HG02759 (cell line): ENCODE results near the gene PEX5.

Source experiments
- ATAC-seq: cut with Tn5 transposase; IDR thresholded peaks from one replicate; pipeline ENCODE4 v1.9.1; 2021; ENCODE audit warnings: mild to moderate bottlenecking, moderate library complexity; ENCODE audit not compliant: unreplicated experiment

Gene PEX5

DNA sequence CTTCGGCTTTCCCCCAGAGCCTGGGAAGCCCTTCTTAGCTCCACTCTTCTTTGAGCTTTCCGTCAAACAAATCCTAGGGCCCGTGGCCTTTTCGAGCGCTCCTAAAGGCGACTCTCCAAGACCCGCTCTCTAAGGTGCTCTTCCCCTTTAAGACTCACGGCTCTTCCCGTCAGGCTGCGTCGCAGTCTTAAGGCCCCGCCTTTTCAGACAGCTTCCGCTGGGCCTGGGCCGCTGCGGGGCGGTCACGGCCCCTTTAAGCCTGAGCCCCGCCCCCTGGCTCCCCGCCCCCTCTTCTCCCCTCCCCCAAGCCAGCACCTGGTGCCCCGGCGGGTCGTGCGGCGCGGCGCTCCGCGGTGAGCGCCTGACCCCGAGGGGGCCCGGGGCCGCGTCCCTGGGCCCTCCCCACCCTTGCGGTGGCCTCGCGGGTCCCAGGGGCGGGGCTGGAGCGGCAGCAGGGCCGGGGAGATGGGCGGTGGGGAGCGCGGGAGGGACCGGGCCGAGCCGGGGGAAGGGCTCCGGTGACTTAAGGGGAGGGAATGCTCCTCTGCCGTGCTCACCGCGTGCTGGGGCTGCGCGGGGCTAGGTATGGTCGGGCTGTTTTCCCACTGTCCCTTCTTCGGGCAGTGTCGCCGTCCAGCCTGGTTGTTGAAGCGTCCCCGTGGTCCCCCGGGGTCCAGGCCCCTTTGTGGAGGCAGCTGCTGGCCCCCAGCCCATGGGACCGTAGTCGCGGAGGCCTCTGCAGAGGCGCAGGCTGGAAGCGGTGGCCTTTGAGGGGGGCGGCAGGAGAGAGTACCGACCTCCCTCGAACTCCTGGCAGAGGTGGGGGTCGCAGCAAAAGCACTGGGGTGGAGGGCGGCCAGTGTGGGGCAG, at the start of gene PEX5:
TSS of gene PEX5 (plus strand) at position 289 of the 870 bp plus-strand sequence. CDS start 692 bp downstream, outside the sequence.
- ATAC-seq, result peak; percentile 98

DNA sequence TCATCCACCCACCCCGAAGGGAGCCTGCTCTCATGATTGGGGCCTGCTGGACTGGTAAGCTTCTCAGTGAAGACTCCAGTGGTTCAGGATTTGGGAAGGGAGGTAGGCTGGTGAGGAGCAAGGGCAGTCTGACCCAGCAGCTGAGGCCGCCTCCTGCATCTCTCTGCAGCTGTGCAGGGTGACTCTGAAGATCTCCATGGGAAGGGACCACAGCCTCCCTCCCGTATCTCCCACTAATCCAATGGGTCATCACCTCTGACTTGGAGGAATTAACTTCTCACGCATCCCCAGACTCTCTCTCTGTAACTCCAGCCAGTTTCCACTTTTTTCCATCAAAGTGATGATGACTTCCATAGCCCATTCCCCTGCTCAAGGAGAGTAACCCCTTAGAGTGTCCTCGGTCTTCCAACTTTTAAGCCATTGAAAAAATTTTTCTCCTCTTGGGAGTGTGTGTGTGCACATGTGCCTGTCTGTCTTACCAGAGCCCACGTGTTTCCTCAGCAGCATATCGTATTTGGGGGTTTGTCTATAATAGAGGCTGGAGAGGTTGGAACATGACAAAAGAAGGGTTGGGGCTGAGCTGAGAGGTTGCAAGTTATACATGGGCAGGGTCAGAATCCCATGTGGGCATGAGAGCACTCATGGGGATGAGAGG, 48.0 kb upstream of the PEX5 start:
- no peak for ATAC-seq

DNA sequence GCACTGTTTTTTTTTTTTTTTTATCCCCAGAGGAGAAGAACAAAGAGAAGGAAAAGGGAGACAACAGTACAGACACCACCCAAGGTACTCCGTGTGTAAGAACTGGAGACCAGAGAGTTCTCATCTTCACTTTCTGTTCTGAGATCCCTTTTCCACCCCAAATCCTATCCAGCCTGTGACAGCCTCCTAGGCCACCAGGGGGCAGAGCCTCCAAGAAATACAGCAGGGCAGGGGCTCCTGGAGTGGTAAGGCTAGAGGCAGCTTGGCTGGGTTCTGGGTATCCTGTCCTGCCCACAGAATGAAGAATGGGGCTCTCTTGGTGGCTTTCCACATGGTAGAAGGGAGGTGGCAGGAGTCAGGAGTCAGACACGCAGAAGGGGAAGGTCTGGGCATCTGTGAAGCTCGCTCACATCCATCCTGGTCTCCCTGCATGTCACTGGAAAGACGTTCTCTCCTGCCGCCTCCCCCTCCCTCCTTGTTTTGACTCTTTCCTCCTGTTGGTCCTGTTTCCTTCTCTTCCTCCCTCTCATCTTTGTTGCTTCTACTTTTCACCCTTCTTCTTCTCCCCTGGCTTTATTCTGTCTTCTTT, 47.3 kb upstream of the PEX5 start:
- no peak for ATAC-seq

DNA sequence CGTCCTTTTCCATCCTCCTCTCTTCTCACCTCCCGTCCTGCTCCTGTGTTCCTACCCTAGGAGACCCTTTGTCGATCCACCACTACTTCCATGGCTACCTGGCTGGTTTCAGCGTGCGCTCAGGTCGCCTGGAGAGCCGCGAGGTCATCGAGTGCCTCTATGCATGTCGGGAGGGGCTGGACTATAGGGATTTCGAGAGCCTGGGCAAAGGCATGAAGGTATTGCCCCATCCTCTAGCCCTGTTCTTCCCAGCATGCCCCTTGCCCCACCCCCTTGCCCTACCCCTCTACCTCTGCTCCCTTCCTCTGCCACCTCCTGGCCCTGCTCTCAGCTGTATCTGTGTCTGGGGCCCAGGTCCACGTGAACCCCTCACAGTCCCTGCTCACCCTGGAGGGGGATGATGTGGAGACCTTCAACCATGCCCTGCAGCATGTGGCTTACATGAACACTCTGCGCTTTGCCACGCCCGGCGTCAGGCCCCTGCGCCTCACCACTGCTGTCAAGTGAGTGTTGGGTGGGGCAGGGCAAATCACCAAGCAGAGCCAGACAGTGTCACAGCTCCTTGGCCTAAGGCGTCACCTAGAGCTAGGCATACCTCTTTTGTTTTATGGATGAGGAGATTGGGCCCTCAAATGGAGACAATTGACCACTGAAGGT, 46.5 kb upstream of the PEX5 start:
- ATAC-seq, result no peak

DNA sequence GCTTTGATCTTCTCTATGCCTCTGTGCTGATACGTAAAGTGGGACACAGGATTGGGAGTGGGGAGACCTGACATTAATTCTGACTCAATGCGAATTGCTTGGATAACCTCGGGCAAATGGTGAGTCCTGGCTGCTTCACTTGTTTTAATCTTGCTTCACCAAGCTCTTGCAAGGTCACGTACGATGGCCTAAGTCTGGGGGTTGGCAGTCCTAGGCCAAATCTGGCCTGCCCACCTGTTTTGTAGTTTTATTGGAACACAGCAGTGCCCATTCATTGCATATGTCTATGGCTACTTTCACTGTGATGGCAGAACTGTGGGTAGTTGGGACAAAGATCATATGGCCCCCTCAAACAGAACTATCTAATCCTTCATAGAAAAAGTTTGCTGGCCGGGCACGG, 45.9 kb upstream of the PEX5 start:
- ATAC-seq, result no peak

DNA sequence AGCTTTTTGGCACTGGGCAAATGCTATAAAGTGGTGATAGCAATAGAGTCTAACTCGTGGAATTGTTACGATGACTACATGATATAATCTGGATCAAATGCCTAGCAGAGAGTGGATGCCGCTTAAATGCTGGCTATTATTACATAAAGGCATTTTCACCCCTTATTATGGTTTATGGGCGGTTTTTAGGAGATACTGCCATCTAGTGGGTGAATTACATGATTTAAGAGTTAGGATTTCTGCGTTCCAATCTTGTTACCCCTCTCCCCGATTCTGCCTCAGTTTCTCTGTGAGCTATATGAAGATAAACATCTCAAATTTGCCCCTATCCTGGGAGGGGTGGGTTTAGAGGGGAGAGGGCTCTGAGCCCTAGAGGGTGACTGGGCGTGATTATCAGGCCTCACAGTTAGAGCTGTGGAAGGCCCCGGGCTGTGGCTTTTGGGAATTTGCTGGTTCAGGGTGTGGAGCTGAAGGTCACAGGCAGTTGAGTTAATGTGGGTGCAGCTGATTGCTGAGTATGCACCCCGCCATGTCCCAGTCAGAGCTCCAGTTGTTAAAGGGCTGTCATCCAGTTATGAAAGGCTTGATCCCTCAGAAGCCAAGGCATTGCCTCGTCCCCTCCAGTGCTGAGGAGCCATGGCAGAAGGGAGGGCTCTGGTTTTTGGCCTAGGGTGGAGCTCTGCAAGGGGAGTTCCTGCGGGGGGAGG, 44.9 kb upstream of the PEX5 start:
- ATAC-seq, result no peak

DNA sequence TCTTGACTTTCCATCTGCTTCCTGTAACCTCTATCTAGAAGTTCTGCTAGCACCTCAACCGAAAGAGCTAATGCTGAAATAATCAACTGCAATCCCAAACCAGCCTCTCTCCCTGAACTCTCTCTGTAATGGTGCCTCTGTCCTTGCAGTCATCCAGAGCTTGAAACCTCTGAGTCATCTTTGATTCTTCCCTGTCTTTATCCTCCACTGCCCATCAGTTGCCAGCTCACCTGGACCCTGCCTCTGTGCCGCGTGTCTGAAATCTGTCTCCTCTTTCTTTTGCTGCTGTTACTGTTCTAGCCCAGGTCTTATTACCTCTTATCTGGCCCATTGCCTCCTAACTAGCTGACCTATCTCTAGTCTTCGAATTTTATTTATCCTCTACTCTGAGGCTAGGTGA, 43.8 kb upstream of the PEX5 start:
- no peak for ATAC-seq

DNA sequence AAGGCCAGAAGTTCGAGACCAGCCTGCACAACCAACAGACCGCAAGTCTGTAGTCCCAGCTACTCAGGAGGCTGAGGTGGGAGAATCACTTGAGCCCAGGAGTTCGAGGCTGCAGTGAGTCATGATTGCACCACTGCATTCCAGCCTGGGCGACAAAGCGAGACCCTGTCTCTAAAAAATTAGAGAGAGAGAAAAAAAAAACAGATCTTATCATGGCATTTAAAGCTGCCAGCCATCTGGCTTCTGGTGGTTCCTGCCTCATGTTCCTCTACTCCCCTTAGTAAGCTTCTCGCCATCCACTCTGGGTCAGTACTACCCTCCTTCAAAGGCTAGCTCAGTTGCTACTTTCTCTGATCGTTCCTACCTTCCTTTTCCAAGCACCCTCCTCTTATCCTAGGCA, 43.3 kb upstream of the PEX5 start:
- ATAC-seq, result no peak

DNA sequence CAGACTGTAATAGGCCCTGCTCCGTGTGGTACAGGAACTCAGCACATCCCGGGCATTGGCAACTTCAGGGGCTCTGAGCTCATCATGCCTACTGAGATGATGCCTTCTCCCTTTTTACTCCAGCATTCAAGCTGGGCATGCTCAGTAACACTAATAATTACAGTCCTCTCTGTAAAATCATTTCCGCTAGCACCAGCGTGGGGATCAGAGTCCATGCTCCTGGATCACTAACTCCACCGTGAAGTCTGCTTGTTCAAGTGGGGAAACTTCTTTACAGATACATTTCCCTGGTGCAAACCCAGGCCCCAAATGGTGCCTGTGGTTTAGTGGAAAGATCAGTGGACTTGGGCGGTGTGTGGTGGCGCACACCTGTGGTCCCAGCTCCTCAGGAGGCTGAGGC, 42.6 kb upstream of the PEX5 start:
- no peak for ATAC-seq

DNA sequence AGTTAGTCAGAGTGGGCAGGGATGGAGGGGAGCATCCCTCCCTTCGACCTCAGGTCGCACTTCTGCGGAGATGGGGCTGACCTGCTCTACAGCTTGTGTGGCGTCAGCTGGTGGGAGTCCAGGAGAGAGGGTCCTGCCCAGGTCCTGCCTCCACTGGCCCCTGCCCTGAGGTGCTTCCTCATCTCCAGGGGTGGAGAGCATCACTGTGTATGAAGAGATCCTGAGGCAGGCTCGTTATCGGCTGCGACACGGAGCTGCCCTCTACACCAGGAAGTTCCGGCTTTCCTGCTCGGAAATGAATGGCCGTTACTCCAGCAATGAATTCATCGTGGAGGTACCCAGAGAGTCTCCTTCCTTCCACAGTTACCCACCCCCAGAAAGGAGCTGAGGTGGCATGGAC, 39.1 kb upstream of the PEX5 start:
- no peak for ATAC-seq

DNA sequence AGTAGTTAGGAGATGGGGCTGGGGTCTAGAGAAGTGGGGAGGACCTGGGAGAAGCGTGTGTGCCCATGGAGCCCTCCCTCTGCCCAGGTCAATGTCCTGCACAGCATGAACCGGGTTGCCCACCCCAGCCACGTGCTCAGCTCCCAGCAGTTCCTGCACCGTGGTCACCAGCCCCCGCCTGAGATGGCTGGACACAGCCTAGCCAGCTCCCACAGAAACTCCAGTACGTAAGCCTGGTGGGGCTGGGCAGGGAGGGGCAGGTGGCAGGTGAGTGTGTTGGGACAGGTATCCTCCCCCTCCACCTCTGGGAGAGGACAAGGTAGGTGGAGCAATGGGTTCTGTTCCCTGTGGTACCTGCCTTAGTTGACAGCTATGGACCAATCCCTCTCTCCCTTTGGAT, 38.6 kb upstream of the PEX5 start:
- no peak for ATAC-seq

DNA sequence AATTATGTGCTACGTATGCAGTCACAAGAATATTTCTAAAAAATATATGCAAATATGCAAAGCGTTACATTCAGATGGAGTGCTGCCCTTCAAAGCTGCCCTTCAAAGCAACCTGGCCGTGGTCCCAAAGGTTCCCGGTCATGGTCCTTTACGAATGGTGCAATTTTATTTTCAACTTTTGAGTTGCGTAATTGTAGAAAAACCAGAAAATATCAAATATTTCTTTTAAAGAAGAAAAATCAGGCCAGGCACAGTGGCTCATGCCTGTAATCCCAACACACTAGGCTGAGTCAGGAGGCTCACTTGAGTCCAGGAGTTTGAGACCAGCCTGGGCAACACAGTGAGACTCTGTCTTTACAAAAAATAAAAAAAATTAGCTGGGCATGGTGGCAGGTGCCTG, 38.0 kb upstream of the PEX5 start:
- ATAC-seq, result no peak

DNA sequence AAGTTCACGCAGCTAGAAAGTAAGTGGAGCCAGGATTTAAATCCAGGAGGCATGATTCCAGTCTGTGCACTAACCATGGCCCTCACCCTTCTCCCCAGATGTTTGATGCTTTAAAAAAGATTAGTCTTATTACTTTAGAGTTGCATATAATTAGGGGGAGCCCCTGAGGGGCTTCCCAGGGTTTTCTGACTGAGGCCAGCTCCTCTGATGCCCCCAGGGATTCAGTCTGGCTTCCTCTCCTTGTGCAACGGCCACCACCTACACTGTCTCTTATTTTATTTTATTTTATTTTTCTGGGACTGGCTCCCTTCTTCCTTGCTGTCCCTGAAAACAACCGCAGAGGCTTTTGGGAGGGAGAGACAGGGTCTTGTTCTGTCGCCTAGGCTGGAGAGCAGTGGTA, 36.7 kb upstream of the PEX5 start:
- no peak for ATAC-seq

DNA sequence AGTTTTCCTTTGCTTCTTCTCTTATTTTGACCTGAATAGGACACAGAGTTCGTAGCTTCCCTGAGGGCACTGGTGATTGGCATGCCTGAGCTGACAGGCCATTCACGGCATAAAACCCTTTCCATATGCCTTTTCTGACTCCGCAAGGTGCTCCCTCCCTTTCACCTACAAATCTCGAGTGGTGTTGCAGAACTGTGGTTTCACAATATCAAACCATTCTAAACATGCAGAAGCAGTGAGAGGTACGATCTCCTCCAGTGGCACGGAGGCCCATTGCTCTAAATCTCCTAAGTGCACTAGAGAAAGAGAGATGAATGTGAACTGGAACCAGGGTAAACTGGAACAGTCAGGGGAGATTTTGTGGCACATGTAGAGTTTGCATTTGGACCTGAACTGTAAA, 35.4 kb upstream of the PEX5 start:
- ATAC-seq, result no peak

DNA sequence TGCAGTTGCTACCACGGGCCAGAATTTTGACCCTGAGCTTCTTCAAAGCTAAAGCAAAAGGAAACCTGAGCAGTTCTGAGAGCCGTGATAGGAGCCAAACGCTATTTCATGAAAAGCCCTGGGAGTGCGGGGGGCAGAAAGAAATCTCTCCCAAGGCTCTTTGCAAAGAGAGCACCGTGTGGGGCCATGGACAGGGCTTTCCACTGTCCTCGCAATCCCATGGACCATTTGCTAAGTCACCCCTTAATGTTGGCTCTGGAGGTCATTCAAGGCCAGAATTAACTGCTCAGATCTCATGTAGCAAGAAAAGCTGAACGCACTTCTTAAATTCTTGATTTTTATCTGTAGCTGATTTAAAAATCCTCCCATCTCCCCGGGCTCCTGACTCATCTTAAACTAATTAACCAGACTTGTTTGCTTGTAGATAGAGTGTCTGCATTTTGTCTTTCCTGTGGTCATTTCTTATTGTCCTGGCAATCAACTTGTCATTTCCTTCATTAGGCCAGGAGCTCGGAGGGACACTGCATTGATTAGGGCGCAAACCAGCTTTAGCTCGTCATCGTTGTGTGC, 34.5 kb upstream of the PEX5 start:
- ATAC-seq, result no peak

DNA sequence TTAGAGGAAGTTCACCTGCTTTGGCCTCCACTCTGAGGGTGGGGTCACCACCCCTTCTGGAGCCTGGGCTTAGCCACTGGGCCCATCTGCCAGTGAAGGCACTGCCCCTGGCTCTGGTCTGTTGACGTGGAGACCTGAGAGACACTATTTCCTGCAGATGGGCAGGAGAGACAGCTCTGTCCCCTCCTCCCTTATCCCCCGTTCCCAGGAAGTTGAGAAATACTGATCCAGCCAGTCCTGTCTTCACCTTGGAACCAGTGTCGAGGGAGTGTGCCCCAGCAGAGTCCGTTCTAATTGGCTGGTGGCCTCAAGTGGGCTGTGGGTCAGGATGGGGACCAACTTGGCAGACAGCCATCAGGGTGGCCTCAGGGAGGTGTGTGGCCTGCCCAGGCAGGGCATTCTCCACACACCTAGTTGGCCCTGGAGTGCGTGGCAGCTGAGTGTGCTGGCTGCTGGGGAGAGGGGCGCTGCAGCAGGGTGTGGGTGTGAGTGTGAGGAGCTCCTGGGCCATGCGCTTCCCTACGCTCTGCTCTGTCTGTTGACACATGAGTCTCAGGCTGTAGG, 33.9 kb upstream of the PEX5 start:
- ATAC-seq, result no peak

DNA sequence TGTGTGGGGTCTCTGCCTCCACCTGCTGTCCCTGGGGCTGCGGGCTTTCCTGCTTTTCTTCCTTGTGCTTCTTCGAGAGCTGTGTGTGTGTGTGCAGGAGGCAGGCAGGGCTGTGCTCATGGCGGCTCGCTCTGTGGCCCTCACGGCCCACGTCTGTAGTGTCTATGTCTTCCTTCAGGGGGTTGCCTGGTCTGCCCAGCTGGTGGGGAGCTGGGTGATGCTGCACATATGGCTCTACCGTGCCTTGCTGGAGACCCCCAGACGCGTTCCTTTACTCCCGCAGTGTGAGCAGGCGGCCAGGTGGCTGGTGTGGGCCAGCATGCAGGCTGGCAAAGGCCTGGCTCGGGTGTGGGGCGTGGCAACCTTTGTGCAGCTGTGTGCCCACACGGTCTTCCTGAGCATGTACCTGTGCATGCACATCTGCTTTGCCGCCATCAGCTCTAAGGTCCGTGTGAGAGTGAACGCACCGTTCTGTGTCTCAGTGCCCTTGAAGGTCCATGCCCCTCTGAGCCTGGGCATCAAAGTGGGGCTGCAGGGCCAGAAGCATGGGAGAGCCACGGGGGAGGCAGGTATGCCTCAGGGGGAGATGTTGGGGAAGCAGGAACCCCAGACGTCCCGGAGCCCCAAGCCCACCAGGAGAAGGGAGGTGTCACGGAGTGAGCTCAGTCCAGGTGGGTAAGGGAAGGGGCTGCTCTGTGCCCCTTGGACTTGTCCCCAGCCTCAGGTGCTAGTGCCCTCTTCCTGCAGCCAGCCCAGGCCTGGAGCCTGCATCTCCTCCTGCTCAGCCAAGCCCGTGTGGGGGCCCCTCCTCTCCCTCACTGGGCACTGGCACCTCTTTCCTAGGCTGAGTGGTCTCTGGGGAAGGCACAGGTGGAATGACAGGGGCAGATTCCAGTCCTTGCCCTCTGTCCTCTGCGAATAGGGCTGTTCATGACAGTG, 33.0 kb upstream of the PEX5 start:
- no peak for ATAC-seq

DNA sequence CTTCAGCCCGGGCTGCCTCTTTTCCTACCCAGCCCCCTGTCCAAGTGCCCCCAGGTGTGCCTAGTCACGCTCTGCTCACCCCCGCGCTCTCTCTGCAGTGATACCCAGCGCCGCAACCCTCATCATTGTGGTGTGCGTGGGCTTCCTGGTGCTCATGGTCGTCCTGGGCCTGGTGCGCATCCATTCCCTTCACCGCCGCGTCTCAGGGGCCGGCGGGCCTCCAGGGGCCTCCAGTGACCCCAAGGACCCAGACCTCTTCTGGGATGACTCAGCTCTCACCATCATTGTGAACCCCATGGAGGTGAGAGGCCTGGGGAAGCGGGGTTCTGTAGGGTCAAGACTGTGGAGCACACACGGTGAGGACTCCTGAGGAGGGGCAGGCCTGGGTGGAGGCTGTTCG, 32.1 kb upstream of the PEX5 start:
- no peak for ATAC-seq
